ENCODE measurements around the gene GRM1.

GRCh38 chr6:146265056-146265455, 236.2 kb downstream of the GRM1 start:
- TF ChIP-seq CTCF (conservative IDR thresholded peaks at IDR 0.05 in 1 of 2, IDR thresholded peaks at IDR 0.05 in 1 of 2; ENCODE audit: extremely low read depth in 1 of 2, insufficient read depth in 1 of 2, low read depth in 1 of 2, low read length in 2 of 2) (no peak), EZH2 (IDR thresholded peaks at IDR 0.05; ENCODE audit: borderline replicate concordance, low read length) (no peak)
